ENCODE measurements around the gene PAWR. TPM values are rescaled to one million over a fixed set of nuclear protein-coding genes. Genes with fewer than 3 reads are reported as not detected.
"Not testable (repeated sequence)": the region's sequence is repeated elsewhere in the genome, so short reads cannot be mapped to it uniquely, and the experiment has no call there.

PAWR gene
- total RNA-seq, 1 experiment from 2014 or later: 38.7 TPM

DNA sequence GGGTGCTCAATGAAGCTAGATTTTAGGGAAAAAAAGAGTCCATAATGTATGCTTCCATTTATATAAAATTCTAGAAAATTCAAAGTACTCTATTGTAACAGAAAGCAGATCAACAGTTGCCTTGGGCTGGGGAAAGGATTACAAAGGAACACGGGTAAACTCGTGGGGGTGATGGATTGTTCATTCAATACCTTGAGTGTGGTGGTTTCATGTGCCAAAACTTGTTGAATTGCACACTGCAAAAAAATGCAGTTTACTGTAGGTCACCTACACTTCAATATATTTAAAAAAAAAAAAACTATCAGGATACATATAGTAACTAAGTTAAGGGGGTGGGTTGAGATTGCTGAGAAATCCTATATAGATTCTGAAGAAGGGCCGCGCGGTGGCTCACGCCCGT lies 33.6 kb downstream of the PAWR start:
- in situ Hi-C loops (cut with HindIII; ENCODE audit: low sequenced_read_pairs): no loop called here
- DNase-seq (ENCODE audit: low spot score): no peak

DNA sequence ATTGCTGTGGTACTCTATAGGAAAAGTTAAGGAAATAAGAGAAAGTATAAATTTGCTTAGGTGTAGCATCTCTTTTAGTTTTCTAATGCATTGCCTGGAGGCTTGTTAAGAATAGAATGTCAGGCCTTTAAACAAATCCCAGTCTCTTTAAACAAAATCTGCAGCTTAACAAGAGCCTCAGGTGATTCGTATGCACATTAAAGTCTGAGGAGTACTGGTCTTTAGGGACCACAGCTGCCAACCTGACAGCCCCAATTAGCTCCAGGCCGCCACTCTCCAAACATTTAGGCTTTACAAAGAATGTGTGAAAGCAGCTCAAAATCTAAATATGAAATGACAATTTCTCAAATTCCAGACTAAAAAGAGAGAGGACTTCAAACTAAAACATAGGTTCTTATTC lies 35.7 kb downstream of the PAWR start:
- in situ Hi-C loops (cut with HindIII; ENCODE audit: low sequenced_read_pairs): no loop called here
- DNase-seq (ENCODE audit: low spot score): no peak

DNA sequence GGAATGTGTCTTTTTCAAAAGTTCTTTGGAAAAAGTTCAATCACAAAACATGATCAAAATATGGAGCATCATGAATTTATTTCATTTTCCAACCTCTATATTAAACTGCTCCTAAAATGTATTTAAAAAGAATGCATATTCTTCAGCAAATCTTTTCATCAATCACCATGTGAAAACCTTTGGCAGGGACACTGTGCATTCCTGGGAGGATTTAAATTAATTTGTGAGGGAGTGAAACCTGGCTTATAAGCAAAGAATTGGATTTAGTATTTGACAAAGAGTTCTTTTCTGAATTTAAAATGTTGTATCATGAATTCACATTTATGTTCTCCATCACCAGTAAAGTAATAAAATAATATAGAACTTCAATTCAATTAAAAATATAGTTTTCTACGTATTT lies 38.2 kb downstream of the PAWR start:
- no peak for DNase-seq (ENCODE audit: low spot score)
- in situ Hi-C loops (cut with HindIII; ENCODE audit: low sequenced_read_pairs): no loop called here

DNA sequence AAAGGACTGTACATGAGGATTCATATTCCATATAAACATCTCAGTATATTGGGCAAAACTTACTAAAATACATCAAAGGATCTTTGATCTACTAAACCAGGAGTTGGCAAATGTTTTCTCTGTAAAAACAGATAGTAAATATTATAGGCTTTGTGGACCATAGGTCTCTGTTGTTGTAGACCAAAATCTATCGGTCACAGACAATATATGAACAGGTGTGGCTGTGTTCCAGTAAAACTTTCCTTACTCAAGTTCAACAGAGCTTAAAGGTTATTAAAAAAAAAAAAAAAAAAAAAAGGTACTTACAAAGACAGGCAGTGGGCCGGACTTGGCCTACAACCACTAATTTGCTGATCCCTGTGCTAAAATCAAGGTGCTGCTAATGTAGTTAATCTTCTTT lies 40.3 kb downstream of the PAWR start:
- in situ Hi-C loops (cut with HindIII; ENCODE audit: low sequenced_read_pairs): no loop called here

DNA sequence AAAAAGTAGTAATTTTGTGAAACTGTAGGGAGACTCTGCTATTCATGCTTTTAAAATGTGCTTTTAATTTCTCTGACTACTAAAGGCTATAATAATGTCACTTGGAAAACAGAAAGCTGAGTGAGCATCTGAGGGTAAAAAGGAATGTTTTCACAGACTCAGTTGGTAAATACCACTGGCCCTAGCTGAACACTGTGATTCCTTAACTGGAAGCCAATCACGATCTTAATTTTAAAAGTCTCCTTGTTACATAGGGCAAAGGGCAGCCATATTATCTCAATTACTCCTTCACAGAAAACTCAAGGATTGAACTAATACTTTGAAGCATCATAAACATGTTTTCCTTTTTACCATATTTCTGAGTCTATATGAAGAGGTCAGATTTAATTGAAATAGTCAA lies 41.9 kb downstream of the PAWR start:
- DNase-seq (ENCODE audit: low spot score): no peak
- in situ Hi-C loops (cut with HindIII; ENCODE audit: low sequenced_read_pairs): no loop called here

More for the DNA sequence above, 40.3 kb downstream of the PAWR start:
- DNase-seq (ENCODE audit: low spot score): no peak

DNA sequence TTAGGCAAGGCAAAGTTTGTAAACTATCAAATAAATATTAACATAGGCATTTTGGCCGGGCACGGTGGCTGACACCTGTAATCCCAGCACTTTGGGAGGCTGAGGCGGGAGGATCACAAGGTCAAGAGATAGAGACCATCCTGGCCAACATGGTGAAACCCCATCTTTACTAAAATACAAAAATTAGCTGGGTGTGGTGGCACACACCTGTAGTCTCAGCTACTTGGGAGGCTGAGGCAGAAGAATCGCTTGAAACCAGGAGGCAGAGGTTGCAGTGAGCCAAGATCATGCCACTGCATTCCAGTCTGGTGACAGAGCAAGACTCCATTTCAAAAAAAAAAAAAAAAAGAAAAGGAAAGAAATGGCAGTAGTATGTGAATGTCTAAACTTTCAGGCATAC lies 43.9 kb downstream of the PAWR start:
- in situ Hi-C loops (cut with HindIII; ENCODE audit: low sequenced_read_pairs); DNase-seq (ENCODE audit: low spot score): not testable (repeated sequence)

DNA sequence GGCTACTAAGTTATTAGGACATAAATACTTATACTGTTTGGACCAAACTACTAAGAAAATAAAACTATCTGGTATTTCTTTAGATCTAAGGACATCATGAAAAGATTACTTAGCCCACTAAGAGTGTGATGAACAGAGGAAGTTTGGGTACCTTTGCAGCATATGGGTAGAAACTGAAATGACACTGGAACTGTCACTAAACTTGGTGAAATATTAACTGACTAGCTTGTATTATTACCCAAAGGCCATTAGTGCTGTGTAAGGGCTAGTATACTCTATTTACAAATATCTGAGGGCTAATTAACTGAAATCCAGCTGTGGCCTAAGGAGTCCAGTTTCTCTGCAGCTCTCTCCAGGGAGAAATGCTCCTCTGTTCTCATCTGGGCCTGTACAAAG lies 45.5 kb downstream of the PAWR start:
- in situ Hi-C loops (cut with HindIII; ENCODE audit: low sequenced_read_pairs): no loop called here

DNA sequence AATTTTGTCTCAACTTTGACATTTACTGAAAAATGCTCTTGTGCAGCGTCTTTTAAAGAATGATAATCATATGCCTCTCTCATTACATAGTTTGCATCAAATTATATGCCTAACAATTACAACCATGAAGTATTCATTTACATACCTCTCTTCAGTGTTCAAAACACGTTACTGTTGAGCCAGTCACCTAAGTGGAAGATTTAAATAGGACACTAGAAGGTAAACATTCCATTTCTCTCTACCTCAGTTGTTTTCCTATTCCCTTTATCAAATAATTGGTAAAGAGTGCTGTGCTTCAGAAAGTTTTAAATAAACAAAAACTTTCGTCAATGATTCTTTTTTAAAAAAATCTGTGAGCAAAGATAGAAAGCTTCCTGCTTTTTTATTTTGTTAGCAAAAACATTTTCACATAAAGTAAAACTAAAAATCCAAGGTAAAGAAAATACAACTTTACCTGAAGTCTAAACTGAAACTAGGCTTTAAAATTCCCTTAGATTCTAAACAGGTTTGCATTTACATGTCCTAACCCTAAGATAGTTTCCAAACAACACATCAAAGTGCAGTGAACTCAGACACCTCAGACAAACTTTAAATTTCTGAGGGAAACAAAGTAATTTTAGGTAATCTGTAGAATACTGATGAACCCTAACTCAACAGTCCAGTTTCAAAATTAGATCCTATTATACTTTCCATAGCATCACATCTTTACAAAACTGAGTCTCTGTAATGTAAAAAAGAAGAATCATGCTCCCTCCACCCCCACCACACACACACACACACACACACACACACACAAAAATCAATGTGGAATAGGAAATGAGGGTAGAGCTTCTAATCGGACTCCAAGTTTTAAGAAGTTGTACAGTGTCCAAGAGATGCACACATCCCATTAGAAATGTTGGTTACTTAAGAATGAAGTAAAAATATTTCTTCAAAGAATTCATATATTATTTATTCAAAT lies 46.2 kb downstream of the PAWR start:
- in situ Hi-C loops (cut with HindIII; ENCODE audit: low sequenced_read_pairs): no loop called here
- no peak for DNase-seq (ENCODE audit: low spot score)

More for the DNA sequence above, 45.5 kb downstream of the PAWR start:
- DNase-seq (ENCODE audit: low spot score): no peak

DNA sequence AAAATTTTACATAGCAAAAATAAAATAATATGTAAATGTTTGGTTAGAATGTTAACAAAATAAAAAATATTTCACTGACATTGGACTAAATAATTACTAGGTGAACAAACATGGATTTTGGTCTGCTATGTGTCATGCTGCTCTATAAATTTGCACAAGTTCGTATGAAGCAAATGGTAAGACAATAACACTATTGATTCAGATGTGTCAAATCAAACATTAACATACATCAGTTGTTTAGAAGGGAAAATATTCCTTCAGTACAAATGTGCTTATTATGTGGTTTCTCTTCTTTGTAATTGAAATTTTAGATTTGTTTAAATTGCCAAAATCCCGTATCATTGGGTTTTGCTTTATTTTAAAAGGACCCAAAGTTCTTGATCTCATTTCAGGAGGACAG lies 46.9 kb downstream of the PAWR start:
- in situ Hi-C loops (cut with HindIII; ENCODE audit: low sequenced_read_pairs): no loop called here
- DNase-seq (ENCODE audit: low spot score): no peak

DNA sequence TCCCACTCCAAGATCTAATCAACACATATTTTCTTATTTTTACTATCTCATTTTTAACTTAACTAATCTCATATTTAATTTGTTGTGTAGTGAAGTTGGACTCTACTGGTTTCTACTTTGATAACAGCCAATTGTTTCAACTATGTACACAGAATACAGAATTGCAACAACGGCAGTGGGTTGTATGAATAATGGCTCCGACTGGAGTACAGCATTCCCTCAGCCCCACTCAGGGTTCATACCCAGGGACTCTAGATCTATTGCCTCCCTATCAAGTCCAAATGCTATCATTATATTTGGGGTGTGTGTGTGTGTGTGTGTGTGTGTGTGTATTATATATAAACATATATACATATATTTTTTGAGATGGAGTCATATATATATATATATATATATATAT lies 52.3 kb downstream of the PAWR start:
- no peak for DNase-seq (ENCODE audit: low spot score)
- in situ Hi-C loops (cut with HindIII; ENCODE audit: low sequenced_read_pairs): no loop called here

DNA sequence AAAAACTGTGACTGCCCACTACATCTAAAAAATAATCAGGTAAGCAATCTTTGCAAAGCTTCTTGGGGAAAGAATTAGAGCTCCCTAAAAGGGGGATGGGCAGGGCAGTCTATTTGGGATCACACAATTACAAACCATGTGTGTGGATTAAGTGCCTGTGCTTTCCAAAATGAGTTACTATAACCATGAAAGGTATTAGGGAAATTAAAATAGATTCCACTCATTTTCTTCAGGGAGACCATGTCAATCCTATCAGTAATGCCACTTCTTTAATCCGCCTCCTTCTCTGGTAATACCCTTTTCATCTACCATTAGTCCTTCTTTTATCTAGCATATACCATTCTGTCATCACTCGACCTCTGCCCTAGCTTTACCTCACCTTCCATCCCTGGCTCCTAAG lies 53.7 kb downstream of the PAWR start:
- no peak for DNase-seq (ENCODE audit: low spot score)
- in situ Hi-C loops (cut with HindIII; ENCODE audit: low sequenced_read_pairs): no loop called here

DNA sequence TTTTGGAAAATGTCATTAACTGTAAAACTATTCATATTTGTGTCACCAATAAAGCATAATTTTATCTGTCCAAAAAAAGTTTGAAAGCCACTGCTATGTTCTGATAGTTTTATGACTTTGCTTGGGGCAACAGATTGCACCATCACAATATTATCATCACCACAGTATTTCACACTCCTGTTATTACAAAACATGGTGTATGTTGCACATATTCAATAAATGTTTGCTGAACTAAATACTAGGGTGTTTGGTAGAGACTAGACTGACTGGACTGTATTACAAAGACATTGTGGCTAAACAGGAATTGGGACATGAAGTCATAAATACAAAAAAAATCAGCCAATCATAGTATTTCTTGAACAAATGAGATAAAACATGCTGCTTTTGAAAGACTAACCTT lies 55.1 kb downstream of the PAWR start:
- in situ Hi-C loops (cut with HindIII; ENCODE audit: low sequenced_read_pairs): no loop called here

DNA sequence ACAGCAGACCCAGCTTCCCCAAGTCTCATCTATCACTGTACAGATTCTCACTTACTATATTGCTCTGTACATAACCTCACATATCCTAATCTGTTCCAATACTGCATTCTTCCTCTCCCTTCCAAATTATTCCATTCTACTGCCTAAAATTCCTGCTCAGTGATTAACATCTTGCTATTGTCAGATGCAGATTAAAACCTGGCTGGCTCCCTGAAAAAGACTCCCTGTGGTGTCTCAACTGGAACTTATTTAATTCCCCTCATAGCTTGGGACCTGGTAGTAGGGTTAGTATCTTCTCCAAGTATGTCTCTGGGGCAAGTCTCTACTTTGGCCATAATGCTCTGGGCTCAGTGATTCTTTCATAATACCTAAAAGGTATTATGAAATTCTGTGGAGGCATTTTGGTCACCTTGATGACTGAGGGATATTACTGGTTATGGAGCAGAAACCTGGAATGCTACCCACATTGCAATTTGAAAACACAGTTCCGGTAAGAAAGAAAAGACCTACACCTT lies 55.8 kb downstream of the PAWR start:
- DNase-seq (ENCODE audit: low spot score): peak; percentile 10
- in situ Hi-C loops (cut with HindIII; ENCODE audit: low sequenced_read_pairs): no loop called here

More for the DNA sequence above, 55.1 kb downstream of the PAWR start:
- DNase-seq (ENCODE audit: low spot score): no peak

DNA sequence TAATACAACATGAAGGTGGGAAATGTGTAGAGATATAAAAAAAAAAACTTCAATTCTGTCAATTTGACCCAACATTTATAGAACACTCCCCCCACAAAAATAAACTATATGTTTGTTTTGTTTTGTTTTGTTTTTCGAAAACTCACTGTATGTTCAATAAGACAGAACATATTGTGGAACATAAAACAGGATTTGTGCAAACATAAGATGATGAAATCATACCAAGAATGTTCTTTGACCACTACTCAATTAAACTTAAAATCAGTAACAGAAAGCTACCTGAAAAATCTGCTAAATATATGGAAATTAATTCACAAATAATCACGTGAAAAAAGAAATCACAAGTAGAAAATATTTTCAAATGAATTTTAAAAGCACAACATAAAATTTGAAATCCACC lies 61.2 kb downstream of the PAWR start:
- in situ Hi-C loops (cut with HindIII; ENCODE audit: low sequenced_read_pairs): no loop called here
- no peak for DNase-seq (ENCODE audit: low spot score)

DNA sequence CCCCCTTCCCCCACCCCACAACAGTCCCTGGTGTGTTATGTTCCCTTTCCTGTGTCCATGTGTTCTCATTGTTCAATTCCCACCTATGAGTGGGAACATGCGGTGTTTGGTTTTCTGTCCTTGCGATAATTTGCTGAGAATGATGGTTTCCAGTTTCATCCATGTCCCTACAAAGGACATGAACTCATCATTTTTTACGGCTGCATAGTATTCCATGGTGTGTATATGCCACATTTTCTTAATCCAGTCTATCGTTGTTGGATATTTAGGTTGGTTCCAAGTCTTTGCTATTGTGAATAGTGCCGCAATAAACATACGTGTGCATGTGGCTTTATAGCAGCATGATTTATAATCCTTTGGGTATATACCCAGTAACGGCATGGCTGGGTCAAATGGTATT lies 64.0 kb downstream of the PAWR start:
- DNase-seq (ENCODE audit: low spot score); in situ Hi-C loops (cut with HindIII; ENCODE audit: low sequenced_read_pairs): not testable (repeated sequence)

DNA sequence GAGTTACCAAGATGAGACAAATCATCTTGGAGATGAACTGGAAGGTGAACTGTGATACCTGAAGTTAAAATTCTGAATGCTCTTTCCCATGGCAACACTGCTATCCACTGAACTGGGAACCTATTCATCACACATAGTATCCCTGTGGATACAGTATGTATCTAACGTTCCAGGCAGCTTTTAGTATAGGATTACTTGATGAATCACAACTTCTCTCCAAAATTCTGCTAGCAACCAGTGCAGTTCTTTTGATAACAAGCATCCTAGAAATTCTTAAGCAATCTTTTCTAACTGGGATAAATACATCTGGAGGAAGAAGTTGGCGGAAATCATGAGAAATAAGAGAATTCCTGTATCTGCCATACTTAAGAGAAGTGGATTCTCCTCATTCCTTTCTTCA lies 66.4 kb downstream of the PAWR start:
- in situ Hi-C loops (cut with HindIII; ENCODE audit: low sequenced_read_pairs): no loop called here
- no peak for DNase-seq (ENCODE audit: low spot score)

DNA sequence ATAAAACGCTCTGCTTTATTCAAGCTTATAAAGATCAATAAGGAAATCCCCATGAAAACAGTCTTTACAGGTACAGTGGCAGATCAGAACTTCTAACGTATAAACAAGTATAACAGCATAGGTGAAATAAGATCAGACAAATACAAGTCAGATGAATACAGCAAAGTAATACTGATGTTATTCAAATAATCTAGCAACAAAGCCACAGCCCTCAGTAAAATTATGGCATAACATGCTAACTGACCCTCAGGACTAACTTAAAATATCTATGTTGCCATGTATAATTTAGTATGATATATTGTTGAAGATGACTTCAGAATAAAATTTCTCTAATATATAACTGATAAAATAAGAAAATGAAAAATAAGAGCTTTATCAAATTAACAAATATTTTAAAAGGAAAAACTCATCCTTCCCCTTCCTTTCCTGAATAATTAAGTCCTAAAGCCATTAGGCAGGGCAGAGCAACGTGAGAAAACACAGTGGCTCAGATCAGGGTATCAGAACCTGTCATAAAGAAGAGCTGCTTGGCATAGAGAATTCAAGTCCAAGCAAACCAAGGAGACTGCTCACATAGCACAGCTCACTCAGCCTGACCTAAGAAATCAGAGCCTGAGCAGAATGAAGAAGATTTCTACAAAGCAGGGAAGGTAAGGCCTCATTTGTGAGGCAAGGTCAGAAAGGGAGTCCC lies 70.7 kb downstream of the PAWR start:
- DNase-seq (ENCODE audit: low spot score): no peak
- in situ Hi-C loops (cut with HindIII; ENCODE audit: low sequenced_read_pairs): no loop called here

DNA sequence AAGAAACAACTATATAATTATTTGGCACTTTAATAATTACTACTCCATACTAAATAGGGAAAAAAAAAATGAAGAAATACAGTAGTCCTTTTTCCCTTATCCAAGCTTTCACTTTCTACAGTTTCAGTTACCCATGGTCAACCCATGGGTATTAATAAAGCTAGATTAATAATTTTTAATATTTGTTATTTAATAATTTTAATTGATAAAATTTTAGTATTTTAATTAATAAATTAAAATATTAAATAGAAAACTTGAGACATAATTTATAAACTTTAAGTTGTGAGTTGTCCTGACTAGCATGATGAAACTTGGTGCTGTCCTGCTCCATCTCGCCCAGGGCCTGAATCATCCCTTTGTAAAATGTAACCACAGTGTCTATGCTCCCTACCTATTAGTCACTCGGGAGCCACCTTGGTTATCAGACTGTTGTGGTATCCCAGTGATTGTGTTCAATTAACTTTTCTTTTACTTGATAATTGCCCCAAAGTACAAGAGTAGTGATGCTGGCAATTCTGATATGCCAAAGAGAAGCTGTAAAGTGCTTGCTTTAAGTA lies 71.8 kb downstream of the PAWR start:
- in situ Hi-C loops (cut with HindIII; ENCODE audit: low sequenced_read_pairs): no loop called here
- no peak for DNase-seq (ENCODE audit: low spot score)

DNA sequence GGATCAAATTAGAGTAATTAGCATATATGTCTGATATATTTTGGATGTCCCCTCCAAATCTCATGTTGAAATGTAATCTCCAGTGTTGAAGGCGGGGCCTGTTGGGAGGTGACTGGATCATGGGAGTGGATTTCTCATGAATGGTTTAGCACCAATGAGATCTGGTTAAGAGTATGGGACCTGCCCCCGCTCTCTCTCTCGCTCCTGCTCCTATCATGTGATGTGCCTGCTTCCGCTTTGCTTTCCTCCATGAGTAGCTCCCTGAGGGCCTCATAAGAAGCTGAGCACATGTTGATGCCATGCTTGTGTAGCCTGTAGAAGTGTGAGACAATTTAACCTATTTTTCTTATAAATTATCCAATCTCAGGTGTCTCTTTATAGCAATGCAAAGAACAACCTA lies 73.1 kb downstream of the PAWR start:
- no peak for DNase-seq (ENCODE audit: low spot score)
- in situ Hi-C loops (cut with HindIII; ENCODE audit: low sequenced_read_pairs): no loop called here

Measured in G401 (cell line).